GM19468 (cell line): ENCODE results near the gene SSTR3.

Source experiments
- ATAC-seq: cut with Tn5 transposase; IDR thresholded peaks from one replicate; pipeline ENCODE4 v1.9.1; 2021; ENCODE audit warnings: mild to moderate bottlenecking, moderate library complexity, moderate number of reproducible peaks; ENCODE audit not compliant: unreplicated experiment; ENCODE audit errors: extremely low read depth

Gene SSTR3

DNA sequence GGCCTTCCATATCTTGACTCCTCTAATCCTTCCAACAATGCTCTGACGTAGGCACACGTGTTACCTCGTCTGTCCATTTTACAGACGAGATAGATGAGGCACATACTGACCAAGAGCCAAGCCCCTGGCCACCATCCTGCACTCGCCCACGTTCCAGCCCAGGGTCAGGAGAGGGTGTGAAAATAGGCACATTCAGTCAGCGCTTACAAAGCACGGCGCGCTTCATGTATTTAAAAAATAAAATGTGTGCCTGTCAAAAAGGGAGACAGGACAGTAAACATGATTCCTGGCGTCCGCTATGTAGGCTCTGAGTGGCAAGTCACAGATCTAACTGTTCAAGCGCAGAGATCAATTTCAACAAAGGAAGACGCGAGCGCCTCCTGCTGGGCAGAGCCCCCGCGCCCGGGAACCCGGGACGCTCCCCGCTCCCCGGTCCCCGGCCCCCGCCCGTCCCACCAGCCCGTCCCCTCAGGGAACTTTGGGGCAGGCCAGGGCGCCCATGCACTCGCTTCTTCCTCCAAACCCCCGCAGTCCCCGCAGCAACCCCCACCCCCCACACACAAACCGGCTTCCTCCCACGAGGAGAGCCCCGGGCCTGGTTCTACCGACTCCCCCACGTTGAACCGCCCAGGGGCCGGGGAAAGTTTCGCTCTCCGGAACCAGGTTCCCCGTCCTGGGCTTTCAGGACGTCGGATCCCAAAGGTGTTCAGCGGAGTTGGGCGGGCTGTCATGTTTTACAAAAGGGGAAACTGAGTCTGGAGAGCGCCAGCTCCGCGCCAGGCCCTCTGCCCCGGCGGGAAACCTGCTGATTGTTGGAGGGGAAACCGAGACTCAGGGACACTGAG, 13.8 kb downstream of the SSTR3 start:
- no peak for ATAC-seq

DNA sequence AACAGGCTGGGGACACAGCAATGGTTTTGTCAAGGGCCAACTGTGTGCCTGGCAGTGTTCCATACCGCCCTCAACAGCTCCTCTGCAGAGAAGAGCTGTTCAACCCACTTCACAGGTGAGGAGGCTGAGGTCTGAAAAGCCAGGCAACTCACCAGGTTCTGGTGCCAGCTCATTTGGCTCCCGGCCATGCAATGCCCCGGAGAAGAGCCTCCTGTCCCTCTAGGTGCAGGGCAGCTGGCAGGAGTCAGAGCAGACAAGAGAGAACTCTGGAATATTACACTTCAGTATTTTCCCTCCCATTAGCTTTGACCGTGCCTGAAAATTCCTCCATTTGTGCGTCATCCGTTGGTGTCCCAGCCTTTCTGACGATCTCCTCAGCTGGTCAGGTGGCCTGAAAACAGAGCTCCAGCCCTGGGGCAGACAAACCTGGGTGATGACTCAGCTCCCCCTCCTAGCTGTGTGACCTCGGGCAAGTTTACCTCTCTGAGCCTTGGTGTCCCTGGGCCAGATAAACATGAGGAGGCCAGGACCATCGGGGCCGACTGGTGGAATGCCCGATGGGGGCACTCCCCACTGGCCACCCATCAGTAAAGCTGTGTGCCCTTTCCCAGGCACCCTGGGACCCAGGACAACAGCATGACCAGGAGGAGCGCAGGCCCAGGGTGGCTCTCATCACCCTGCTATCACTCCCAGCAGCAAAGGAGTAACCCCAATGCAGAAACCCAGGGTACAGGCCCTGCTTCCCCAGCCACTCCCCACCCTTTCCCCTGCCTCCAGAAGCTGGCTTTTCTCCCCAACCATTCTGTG, 14.6 kb downstream of the SSTR3 start:
- no peak for ATAC-seq

DNA sequence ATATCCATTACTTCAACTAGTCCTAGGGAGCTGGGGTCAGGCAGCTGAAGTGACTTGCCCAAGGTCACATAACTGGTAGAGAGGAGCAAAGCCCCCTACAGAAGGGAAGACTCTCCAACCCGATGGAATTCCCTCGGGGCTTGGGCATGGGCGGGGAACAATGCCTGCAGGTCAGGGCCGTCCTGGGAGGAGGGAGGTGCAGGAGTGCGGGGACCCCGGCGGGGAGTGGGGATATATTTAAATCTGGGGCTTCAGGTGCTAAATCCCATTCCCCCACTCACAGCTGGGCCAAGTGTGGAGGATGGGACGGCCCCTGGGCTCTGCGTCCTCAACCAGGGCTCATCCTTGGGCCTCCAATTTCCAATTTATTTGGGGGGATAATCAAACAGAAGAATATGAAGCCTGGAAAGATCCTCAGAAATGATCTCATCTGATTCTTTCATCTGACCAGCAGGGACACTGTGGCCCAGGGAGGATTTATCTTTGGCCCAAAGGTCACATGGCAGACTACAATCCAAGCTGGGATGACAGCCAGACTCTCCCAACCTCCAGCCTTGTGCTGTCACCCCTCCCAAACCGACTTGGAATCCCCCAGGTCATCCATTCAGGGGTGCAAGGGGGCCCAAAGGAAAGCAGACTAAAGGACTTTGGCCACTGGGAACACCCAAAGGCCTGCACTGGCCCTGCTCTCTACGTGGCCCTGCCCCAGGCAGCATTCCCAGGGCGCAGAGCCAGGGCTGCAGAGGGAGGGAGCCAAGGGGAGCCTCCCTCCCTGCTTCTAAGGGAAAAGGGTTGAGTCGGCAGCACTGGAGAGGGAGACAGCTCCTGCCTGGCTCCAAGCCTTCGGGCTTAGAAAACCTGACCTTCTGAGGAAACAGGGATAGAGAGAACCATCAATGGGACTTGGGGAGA, 15.5 kb downstream of the SSTR3 start:
- ATAC-seq, result no peak

DNA sequence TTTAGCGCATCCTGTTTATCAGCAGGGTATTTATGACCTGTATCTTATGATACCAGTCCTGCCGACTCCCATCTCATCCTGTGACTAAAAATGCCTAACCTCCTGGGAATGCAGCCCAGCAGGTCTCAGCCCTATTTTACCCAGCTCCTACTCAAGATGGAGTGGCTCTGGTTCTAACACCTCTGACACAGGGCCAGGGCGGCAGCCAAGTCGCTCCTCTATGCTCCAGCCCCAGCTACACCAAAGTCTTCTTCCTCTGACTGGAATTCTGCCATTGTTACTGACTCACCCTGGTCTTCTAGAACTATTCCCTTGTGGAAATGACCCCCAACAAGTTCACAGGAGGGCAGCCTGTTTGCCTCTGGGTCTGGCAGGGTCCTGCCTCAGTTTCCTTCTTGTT, 16.4 kb downstream of the SSTR3 start:
- no peak for ATAC-seq

DNA sequence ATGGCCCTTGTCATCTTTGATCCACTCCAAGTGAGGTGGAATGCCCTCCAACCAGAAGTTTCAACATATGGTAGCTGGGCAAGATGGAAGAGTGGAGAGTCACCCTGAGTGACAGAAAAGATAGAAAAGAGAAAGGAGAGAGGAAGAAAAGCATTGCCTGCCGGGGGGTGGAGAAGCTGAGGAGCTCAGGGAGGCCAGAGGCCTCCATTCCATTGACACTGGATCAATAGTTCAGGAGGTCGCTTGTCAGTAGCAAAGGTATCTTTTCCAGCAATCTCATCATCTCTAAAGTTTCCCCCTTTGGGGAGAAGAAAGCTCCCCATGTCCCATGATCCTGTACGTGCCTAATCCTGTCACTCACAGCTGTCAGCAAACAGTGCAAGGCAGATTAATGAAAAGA, 17.5 kb downstream of the SSTR3 start:
- no peak for ATAC-seq

DNA sequence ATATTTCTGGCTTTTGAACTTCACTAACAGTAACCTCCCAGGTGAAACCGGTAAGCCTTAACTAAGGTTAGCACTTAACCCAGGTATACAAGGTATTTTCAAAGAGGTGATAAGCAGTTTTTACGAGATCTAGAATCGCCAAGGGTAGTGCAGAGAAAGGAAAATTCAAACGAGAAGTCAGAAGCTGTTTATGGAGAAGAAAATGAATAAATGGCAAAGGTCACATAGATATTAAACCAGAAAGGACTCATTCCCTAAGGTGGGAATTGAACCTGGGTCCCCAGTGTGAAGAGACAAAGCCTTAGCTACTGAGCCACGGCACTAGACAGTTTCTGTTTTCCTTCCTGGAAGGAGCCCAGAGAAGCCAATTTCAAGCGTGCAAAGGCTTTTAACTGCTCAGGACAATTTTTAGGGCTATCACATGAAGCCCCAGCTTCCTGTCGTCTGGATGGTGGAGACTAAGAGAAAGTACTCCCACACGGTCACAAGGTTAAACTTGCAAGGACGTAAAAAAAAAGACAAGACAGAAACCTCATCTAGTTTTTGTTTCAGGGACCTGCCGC, 18.6 kb downstream of the SSTR3 start:
- no peak for ATAC-seq

DNA sequence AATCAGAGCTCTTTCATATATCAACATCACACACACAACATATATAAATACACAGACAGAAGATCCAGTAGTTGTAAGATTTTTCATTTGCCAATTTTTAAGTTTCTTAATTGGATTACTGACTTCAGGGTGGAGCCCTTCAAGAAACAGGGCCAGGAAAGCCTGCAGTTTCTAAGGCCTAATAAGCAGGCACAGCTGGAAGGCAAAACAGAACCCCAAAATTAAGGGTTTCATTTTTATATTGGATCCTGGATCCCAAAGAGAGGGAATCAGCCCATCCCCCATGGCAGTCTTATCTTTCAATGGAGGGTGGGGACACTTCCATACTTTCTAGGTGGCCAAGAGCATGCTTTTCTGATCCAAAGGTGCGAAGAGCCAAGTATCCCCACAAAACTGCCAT, 19.5 kb downstream of the SSTR3 start:
- no peak for ATAC-seq

DNA sequence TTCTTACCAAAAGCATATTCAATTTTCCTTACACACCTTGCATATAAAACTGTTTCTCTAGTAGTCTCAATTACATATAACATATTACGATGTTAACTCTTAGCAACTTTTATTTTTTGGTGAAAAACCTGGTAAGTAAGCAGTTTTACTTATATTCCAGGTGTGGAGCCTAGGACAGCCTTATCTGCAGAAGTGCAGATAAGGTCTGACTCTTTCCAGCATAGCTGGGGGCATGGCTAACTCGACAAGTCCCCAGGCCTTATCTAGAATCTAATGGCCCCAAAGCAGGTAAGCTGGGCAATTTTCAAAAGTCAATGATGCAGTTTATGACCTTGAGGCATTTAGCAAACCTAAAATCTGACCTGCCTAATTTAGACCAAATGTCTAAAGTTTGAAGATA, 20.1 kb downstream of the SSTR3 start:
- ATAC-seq, result no peak

DNA sequence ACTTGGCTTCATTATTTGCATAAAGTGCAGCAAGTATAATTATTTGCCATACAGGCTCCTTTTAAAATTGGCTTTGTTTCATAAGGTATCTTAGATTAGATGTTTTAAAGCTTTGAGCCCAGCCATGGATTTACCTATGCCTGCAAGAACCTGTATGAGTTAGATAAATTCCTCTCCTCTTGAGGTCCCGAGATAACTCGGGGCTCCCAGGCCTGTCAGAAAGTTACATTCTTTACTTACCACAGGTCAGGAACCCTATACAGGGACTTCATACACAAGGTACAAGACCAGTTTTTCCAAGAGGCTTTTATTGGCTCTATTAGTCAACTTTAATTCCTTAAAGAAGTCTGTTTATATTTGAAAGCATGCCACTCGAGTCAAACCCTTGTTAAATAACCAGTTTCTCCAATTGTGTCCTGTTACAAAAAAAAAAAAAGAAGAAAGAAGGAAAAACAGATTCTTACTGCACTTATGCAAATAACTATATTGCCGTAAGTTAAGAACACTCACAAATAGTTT, 22.0 kb downstream of the SSTR3 start:
- ATAC-seq, result no peak

DNA sequence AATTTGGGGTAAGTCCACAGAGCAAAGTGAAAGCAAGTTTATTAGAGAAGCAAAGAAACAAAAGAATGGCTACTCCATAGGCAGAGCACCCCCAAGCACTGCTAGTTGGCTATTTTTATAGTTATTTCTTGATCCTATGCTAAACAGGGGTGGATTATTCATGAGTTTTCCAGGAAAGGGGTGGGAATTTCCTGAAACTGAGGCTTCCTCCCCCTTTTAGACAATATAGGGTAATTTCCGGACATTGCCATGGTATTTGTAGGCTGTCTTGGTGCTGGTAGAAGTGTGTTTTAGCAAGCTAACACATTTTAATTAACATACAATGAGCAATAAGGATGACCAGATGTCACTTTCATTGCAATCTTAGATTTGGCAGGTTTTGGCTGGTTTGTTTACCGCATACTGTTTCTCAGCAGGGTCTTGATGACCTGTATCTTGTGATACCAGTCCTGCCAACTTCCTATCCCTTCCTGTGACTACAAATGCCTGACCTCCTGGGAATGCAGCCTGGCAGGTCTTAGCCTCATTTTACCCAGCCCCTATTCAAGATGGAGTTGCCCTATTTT, 23.3 kb downstream of the SSTR3 start:
- ATAC-seq, result no peak

DNA sequence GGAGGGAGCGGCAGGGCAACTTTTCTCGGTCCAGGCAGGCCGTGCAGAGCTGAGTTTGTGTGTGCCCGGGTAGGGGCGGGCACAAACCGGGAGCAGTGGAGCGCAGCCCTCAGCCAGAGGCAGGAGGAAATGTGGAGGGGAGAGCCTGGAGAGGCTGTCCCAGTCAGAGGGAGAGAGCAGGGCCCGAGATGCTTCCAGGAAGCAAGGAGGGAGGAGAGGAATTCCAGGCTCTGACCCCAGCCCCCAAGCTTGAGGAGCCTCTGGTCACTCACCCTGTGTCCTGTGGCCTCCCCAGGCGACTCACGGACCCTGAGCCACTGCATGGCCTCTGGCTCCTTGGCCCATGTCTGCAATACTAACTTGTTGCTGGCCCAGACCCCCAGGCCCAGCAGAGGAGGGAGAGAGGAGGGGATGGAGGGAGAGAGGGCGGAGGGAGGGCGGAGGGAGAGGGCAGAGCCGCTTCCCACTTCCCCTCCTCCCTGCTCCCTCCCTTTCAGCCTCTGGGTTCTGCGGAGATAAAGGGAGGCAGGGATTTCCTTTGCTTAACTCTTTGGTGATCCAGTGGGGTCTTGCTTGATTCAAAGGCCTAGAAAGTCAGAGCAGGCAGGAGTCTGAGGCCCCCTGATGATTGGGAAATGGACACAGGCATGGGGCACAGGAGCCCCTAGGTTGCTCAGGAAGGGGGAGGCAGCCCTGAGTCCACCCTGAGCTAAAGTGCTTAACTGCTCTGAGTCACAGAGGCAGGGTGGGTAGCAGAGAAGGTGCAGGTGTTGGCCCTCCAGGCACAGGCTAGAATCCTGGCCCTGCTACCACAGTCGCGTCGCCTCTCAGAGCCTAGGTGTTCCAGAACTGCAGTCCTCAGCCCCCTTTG, 24.2 kb downstream of the SSTR3 start, which contains the start of gene C1QTNF6:
Gene C1QTNF6, minus strand, starts transcription at position 357 of the 871 bp plus-strand sequence. Its CDS starts 34 bp downstream, at position 323.
- ATAC-seq, result no peak

DNA sequence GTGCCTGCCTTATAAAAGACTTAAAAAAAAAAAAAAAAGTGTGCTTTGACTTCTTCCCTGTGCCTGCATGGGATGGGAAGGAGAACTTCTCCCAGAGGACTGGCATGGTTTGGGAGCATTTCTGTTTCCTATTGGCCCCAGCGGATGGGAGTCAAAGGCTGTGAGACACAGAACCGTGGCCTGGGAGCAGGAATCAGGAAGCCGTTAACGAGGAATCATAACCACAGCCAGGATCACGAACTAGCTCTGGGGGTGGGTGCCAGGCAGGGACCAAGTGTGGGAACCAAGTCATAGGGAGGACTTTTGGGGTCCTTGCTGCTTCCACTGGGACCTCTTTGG, 24.8 kb downstream of the SSTR3 start:
- no peak for ATAC-seq

DNA sequence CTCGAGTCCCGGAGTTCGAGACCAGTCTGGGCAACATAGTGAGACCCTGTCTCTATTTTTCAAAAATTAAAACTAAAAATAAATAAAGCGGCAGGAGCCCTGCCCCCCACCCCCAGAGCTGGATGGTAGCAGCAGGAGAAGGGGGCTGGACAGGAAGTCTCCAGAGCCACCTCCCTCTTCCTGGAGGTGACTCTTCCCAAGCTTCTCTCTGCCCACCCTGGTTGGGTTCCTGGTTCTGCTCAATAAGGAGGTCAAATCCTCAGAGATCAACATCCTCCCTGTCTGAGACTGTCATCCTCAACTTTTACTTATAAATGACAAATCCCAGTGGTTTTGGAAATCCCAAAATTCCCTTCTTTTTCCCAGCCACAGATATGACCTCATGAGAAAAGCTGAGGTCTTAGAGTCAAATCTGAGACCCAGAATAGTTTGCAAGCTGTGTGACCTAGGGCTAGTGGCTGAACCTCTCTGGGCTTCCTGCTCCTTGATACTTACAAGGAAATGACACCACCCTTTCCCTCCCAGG, 25.2 kb downstream of the SSTR3 start:
- no peak for ATAC-seq

DNA sequence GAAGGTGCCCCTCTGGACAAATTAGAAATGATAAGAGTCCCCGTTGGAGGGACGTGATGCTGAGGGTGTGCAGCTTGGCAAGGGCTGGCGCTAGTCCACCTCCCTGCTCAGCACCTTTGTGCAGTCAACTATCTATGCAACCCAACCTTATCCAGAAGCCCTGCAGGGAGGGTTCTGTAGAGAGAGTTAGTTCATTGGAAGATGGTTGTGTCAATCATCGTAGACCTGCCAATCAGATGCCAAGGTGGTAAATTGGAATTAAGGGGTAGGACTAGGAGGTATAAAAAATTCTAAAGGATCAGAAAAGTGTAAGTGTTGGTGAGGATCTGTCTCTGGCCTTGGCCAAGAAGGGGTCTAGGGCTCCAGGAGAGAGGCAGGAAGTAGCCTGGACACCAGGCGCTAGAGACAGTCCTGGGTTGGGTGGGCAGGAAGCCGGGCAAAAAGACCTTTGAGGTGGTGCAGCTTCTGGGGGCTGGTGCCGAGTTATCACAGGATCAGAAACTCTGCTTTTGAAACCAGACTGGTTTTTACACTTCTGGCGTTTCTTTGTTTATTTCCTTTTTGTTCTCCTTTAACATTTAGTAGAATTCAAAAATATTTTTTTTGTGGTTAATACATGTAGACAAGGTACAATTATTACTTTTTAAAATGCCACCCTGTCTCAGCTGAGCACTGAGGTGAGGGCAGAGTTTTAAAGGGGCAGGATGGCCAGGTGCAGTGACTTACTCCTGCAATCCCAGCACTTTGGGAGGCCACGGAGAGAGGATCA, 25.9 kb downstream of the SSTR3 start:
- ATAC-seq, result no peak

DNA sequence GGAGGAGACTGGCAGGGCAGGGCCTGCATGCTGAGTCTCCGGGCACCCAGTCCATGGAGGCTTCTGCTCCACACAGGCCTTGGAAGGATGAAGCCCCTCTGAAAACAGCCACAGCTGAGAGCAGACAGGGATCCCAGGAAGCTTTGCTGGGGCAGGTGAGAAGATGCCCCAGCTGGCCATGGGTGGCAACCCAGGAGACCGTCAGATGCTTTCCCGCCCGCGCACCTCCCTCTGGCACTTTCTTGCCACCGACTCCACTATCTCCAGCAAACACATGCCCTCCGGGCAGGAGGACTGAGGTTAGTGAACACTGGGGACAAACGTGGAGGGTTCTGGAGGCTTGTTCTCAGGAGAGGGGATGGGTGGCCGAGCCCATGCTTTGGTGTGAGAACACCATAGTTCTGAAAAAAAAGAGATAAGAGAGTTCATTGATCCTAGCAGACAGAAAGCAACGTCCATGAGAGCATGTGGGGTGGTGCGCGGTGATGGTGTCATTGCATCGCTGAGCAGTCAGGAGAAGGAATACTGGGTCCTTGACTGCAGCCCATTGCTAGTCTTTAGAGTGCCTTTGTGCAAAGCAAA, 26.5 kb downstream of the SSTR3 start:
- ATAC-seq, result no peak

DNA sequence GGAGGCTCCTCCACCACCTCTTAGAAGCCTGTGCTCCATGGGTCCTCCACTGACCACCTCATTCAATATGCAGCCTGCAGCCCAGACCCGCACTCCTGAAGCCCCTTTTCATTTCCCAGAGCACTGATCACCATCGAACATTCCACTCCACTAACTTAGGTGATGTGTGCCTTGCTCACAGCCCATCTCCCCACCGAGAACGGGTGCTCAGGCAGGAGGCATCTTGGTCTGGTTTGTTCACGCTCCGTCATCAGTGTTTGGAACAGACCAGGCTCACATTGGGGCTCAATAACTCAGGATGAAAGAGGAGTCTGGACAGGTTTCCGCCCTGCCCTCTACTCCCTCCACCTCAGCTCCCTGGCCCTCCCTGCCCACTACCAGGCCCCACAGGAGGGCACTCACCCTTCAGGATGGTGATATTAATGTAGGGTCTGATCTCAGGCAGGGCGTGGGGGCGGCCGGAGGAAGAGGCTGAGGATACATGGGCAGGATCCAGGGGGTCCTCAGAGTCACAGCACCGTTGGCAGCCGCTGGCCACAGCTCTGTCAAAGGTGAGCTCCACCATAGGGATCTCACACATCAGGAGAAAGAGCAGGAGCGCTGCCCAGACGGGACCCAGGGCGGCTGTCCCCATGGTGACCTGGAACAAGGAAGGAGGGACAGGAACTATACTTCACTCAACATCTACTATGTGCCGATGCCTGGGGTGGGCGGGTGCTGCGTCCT, 27.3 kb downstream of the SSTR3 start:
- ATAC-seq, result no peak

DNA sequence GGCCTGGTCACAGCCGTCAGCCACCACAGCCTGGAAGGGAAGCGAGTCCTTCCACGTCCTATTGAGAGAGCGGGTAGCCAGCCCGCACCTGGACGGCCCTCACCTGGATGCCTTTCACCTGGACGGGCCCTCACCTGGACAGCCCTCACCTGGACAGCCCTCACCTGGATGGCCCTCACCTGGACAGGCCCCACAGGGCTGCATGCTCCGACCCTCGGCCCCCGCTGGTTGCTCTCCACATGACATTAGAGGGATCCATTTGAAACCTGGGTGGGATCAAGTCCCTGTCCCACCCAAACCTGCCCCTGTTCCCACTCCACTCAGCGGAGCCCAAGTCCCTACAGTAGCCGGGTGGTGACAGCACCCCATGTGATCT, 27.9 kb downstream of the SSTR3 start:
- no peak for ATAC-seq
